ENCODE measurements around the gene NR5A1.

The NR5A1 gene

DNA sequence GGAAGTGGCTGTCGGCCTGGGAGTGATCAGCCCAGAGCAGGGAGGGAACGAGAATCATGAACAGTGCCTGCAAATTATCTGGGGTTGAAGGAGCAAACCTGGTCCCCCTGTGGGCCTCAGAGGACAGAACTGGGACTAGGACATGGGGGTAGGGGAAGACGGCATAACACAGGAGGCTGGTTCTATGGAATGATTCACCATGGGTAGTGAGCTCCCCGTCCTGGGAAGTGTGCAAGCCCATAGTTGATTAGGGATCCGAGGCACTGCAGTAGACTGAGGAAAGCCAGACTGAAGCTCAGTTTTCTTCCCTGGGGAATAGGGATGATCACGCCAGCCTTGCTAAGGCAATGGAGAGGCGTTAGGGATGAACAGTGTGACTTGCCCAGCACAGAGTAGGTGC lies 51.4 kb downstream of the NR5A1 start:
- Histone ChIP-seq H3K27me3 (ENCODE audit: control insufficient read depth, low read length) (no peaks in the 10 kb centered on the region), H3K9me3 (ENCODE audit: control insufficient read depth, insufficient read depth, low read length) (no peaks in the 10 kb centered on the region), H3K4me3 (ENCODE audit: low read length) (no peak overlapping the region), H4K20me1 (ENCODE audit: control insufficient read depth, insufficient read depth, low read depth, low read length) (no peaks in the 10 kb centered on the region), H3K36me3 (ENCODE audit: control insufficient read depth, low read length) (no peaks in the 10 kb centered on the region), H3K9me2 (replicated peaks; ENCODE audit: control insufficient read depth, low read length) (no peaks in the 10 kb centered on the region), H3K27ac (ENCODE audit: low read depth, low read length) (no peak overlapping the region), H3F3A (ENCODE audit: control insufficient read depth, insufficient read depth) (no peaks in the 10 kb centered on the region), H3K79me2 (ENCODE audit: control insufficient read depth, low read length) (no peaks in the 10 kb centered on the region), H3K4me1 (ENCODE audit: control insufficient read depth, low read length) (no peaks in the 10 kb centered on the region), H3K4me2 (ENCODE audit: low read length) (no peak overlapping the region)
- TF ChIP-seq, protein P1, sequence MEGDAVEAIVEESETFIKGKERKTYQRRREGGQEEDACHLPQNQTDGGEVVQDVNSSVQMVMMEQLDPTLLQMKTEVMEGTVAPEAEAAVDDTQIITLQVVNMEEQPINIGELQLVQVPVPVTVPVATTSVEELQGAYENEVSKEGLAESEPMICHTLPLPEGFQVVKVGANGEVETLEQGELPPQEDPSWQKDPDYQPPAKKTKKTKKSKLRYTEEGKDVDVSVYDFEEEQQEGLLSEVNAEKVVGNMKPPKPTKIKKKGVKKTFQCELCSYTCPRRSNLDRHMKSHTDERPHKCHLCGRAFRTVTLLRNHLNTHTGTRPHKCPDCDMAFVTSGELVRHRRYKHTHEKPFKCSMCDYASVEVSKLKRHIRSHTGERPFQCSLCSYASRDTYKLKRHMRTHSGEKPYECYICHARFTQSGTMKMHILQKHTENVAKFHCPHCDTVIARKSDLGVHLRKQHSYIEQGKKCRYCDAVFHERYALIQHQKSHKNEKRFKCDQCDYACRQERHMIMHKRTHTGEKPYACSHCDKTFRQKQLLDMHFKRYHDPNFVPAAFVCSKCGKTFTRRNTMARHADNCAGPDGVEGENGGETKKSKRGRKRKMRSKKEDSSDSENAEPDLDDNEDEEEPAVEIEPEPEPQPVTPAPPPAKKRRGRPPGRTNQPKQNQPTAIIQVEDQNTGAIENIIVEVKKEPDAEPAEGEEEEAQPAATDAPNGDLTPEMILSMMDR (IDR thresholded peaks at IDR 0.05; ENCODE audit: low read depth, low read length, poor library complexity, severe bottlenecking), result no peak
- no peak for TF ChIP-seq EZH2phosphoT487 (IDR thresholded peaks at IDR 0.05; ENCODE audit: borderline replicate concordance, low read length)

GRCh38 chr9:124454791-124455443 lies 52.3 kb downstream of the NR5A1 start:
- Histone ChIP-seq H3K9me2 (replicated peaks; ENCODE audit: control insufficient read depth, low read length) (no peaks in the 10 kb centered on the region), H3K4me3 (ENCODE audit: low read length) (no peak overlapping the region), H3K79me2 (ENCODE audit: control insufficient read depth, low read length) (no peaks in the 10 kb centered on the region), H3K27ac (ENCODE audit: low read depth, low read length) (no peak overlapping the region), H3K27me3 (ENCODE audit: control insufficient read depth, low read length) (no peaks in the 10 kb centered on the region), H4K20me1 (ENCODE audit: control insufficient read depth, insufficient read depth, low read depth, low read length) (no peaks in the 10 kb centered on the region), H3K36me3 (ENCODE audit: control insufficient read depth, low read length) (no peaks in the 10 kb centered on the region), H3K9me3 (ENCODE audit: control insufficient read depth, insufficient read depth, low read length) (no peaks in the 10 kb centered on the region), H3K4me2 (ENCODE audit: low read length) (no peak overlapping the region), H3F3A (ENCODE audit: control insufficient read depth, insufficient read depth) (no peaks in the 10 kb centered on the region), H3K4me1 (ENCODE audit: control insufficient read depth, low read length) (no peaks in the 10 kb centered on the region)
- TF ChIP-seq, protein P1 (IDR thresholded peaks at IDR 0.05; ENCODE audit: low read depth, low read length, poor library complexity, severe bottlenecking), result no peak
- no peak for TF ChIP-seq EZH2phosphoT487 (IDR thresholded peaks at IDR 0.05; ENCODE audit: borderline replicate concordance, low read length)

GRCh38 chr9:124454296-124454695 lies 52.9 kb downstream of the NR5A1 start:
- Histone ChIP-seq H3K36me3 (ENCODE audit: control insufficient read depth, low read length) (no peaks in the 10 kb centered on the region), H3K9me3 (ENCODE audit: control insufficient read depth, insufficient read depth, low read length) (no peaks in the 10 kb centered on the region), H3K4me2 (ENCODE audit: low read length) (no peak overlapping the region), H3K9me2 (replicated peaks; ENCODE audit: control insufficient read depth, low read length) (no peaks in the 10 kb centered on the region), H3K27ac (ENCODE audit: low read depth, low read length) (no peak overlapping the region), H3F3A (ENCODE audit: control insufficient read depth, insufficient read depth) (no peaks in the 10 kb centered on the region), H3K4me3 (ENCODE audit: low read length) (no peak overlapping the region), H3K4me1 (ENCODE audit: control insufficient read depth, low read length) (no peaks in the 10 kb centered on the region), H3K27me3 (ENCODE audit: control insufficient read depth, low read length) (no peaks in the 10 kb centered on the region), H3K79me2 (ENCODE audit: control insufficient read depth, low read length) (no peaks in the 10 kb centered on the region), H4K20me1 (ENCODE audit: control insufficient read depth, insufficient read depth, low read depth, low read length) (no peaks in the 10 kb centered on the region)
- TF ChIP-seq EZH2phosphoT487 (IDR thresholded peaks at IDR 0.05; ENCODE audit: borderline replicate concordance, low read length), result no peak
- TF ChIP-seq, protein P1 (IDR thresholded peaks at IDR 0.05; ENCODE audit: low read depth, low read length, poor library complexity, severe bottlenecking), result no peak

Measured in DOHH2 (cell line).